Lower leg skin (tissue), 3 donors: ENCODE results near the gene IRAK1BP1.

Experiments used
- CTCF ChIP-seq, 3 donors: fragments of 450-650 bp; IDR thresholded peaks; one replicate each; pipeline ENCODE4 v1.5.1; 2016; ENCODE audit warnings: antibody characterized with exemption in 3 of 3, mild to moderate bottlenecking in 3 of 3, moderate library complexity in 2 of 3
- POLR2A ChIP-seq, 2 donors: fragments of 450-650 bp; IDR thresholded peaks; one replicate each; pipeline ENCODE4 v1.6.1; 2016 to 2017; ENCODE audit warnings: antibody characterized with exemption in 2 of 2, mild to moderate bottlenecking in 1 of 2, moderate library complexity in 1 of 2

- TF ChIP-seq CTCF (IDR thresholded peaks at IDR 0.05) (no peak), POLR2A (IDR thresholded peaks at IDR 0.05) (no peak)
Observed at GRCh38 chr6:78845567-78845966, 21.8 kb upstream of the IRAK1BP1 start.
